SK-N-SH treated with all-trans-retinoic acid at 6 μM for 48 hours (cell line): Measurements from ENCODE around the gene HAPLN2.

Experiments used
- ATAC-seq: fragments of 200-7000 bp; cut with Tn5 transposase; 3 replicates; pipeline ENCODE4 v1.9.1; 2020; ENCODE audit warnings: mild to moderate bottlenecking, moderate library complexity
- ARNTL ChIP-seq: fragments of 450-650 bp; formaldehyde crosslinking; IDR thresholded peaks from 2 replicates; pipeline ENCODE4 v1.5.0; 2020; ENCODE audit warnings: low read depth, mild to moderate bottlenecking, moderate library complexity, borderline replicate concordance
- CREB5 ChIP-seq: fragments of 250-450 bp; sonication (Bioruptor Pico); IDR thresholded peaks from 2 replicates; pipeline ENCODE4 v1.5.1; 2020; ENCODE audit warnings: low read depth, mild to moderate bottlenecking, moderate library complexity
- CSDC2 ChIP-seq: fragments of 250-450 bp; sonication (Bioruptor Pico); IDR thresholded peaks from 2 replicates; pipeline ENCODE4 v1.5.0; 2020; ENCODE audit warnings: mild to moderate bottlenecking, moderate library complexity
- GLIS3 ChIP-seq: fragments of 250-450 bp; sonication (Bioruptor Pico); IDR thresholded peaks from 2 replicates; pipeline ENCODE4 v1.5.0; 2020; ENCODE audit warnings: mild to moderate bottlenecking, moderate library complexity
- ISL1 ChIP-seq: fragments of 250-450 bp; sonication (Bioruptor Pico); IDR thresholded peaks from 2 replicates; pipeline ENCODE4 v2.1.2; 2022; ENCODE audit warnings: mild to moderate bottlenecking, moderate library complexity
- OSR1 ChIP-seq: fragments of 250-450 bp; sonication (Bioruptor Pico); IDR thresholded peaks from 2 replicates; pipeline ENCODE4 v1.8.0; 2022; ENCODE audit warnings: moderate library complexity, mild to moderate bottlenecking, inconsistent platforms
- POU6F1 ChIP-seq: fragments of 250-450 bp; sonication (Bioruptor Pico); IDR thresholded peaks from 2 replicates; pipeline ENCODE4 v1.8.0; 2021; ENCODE audit warnings: low read depth, mild to moderate bottlenecking, moderate library complexity, borderline replicate concordance
- PPARA ChIP-seq: fragments of 250-450 bp; sonication (Bioruptor Pico); IDR thresholded peaks from 2 replicates; pipeline ENCODE4 v1.5.0; 2020; ENCODE audit warnings: mild to moderate bottlenecking, borderline replicate concordance
- RARB ChIP-seq: fragments of 250-450 bp; sonication (Bioruptor Pico); IDR thresholded peaks from 2 replicates; pipeline ENCODE4 v1.8.0; 2021; ENCODE audit warnings: mild to moderate bottlenecking, moderate library complexity
- SNAI2 ChIP-seq: fragments of 250-450 bp; sonication (Bioruptor Pico); IDR thresholded peaks from 2 replicates; pipeline ENCODE4 v1.5.0; 2020; ENCODE audit warnings: mild to moderate bottlenecking, moderate library complexity
- TCF4 ChIP-seq: fragments of 250-450 bp; sonication (Bioruptor Pico); IDR thresholded peaks from 2 replicates; pipeline ENCODE4 v1.8.0; 2021; ENCODE audit warnings: mild to moderate bottlenecking, moderate library complexity, borderline replicate concordance
- TOX ChIP-seq: fragments of 250-450 bp; sonication (Bioruptor Pico); IDR thresholded peaks from 2 replicates; pipeline ENCODE4 v1.8.0; 2021; ENCODE audit warnings: mild to moderate bottlenecking, moderate library complexity, borderline replicate concordance
- ZC3H10 ChIP-seq: fragments of 250-450 bp; sonication (Bioruptor Pico); IDR thresholded peaks from 2 replicates; pipeline ENCODE4 v1.5.1; 2021; ENCODE audit warnings: mild to moderate bottlenecking, moderate library complexity
- ZFP3 ChIP-seq: fragments of 250-450 bp; sonication (Bioruptor Pico); IDR thresholded peaks from 2 replicates; pipeline ENCODE4 v1.5.0; 2020; ENCODE audit warnings: mild to moderate bottlenecking, moderate library complexity
- ZFP30 ChIP-seq: fragments of 450-650 bp; formaldehyde crosslinking; IDR thresholded peaks from 2 replicates; pipeline ENCODE4 v1.5.0; 2022; ENCODE audit warnings: mild to moderate bottlenecking, moderate library complexity
- ZNF70 ChIP-seq: fragments of 450-650 bp; formaldehyde crosslinking; IDR thresholded peaks from 2 replicates; pipeline ENCODE4 v1.5.0; 2020; ENCODE audit warnings: mild to moderate bottlenecking, moderate library complexity
- ZNF8 ChIP-seq: fragments of 450-650 bp; formaldehyde crosslinking; IDR thresholded peaks from 2 replicates; pipeline ENCODE4 v1.5.0; 2020; ENCODE audit warnings: mild to moderate bottlenecking, moderate library complexity
- TF ChIP-seq, protein P1 (sequence below): fragments of 250-450 bp; sonication (Bioruptor Pico); IDR thresholded peaks from 2 replicates; pipeline ENCODE4 v1.5.0; 2020; ENCODE audit warnings: mild to moderate bottlenecking, moderate library complexity
- TF ChIP-seq, protein P2 (sequence below): fragments of 250-450 bp; sonication (Bioruptor Pico); IDR thresholded peaks from 2 replicates; pipeline ENCODE4 v1.8.0; 2020; ENCODE audit warnings: mild to moderate bottlenecking, moderate library complexity, borderline replicate concordance
- TF ChIP-seq, protein P3 (sequence below): fragments of 250-450 bp; sonication (Bioruptor Pico); IDR thresholded peaks from 2 replicates; pipeline ENCODE4 v1.5.1; 2021; ENCODE audit warnings: mild to moderate bottlenecking, moderate library complexity

Gene HAPLN2

GRCh38 chr1:156591181-156591431 lies 28.1 kb upstream of the HAPLN2 start:
- no peak for TF ChIP-seq TOX (CRISPR knock-in tag)
- TF ChIP-seq ARNTL (CRISPR knock-in tag), result no peak
- TF ChIP-seq ZC3H10, result no peak
- TF ChIP-seq OSR1, result no peak
- TF ChIP-seq, protein P1, sequence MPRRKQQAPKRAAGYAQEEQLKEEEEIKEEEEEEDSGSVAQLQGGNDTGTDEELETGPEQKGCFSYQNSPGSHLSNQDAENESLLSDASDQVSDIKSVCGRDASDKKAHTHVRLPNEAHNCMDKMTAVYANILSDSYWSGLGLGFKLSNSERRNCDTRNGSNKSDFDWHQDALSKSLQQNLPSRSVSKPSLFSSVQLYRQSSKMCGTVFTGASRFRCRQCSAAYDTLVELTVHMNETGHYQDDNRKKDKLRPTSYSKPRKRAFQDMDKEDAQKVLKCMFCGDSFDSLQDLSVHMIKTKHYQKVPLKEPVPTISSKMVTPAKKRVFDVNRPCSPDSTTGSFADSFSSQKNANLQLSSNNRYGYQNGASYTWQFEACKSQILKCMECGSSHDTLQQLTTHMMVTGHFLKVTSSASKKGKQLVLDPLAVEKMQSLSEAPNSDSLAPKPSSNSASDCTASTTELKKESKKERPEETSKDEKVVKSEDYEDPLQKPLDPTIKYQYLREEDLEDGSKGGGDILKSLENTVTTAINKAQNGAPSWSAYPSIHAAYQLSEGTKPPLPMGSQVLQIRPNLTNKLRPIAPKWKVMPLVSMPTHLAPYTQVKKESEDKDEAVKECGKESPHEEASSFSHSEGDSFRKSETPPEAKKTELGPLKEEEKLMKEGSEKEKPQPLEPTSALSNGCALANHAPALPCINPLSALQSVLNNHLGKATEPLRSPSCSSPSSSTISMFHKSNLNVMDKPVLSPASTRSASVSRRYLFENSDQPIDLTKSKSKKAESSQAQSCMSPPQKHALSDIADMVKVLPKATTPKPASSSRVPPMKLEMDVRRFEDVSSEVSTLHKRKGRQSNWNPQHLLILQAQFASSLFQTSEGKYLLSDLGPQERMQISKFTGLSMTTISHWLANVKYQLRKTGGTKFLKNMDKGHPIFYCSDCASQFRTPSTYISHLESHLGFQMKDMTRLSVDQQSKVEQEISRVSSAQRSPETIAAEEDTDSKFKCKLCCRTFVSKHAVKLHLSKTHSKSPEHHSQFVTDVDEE (CRISPR knock-in tag), result no peak
- TF ChIP-seq ZNF8, result no peak
- no peak for TF ChIP-seq ZFP3
- no peak for TF ChIP-seq RARB
- no peak for TF ChIP-seq GLIS3 (CRISPR knock-in tag)
- TF ChIP-seq ZFP30 (CRISPR knock-in tag), result no peak
- no peak for TF ChIP-seq CSDC2 (CRISPR knock-in tag)
- no peak for TF ChIP-seq CREB5 (CRISPR knock-in tag)
- TF ChIP-seq PPARA (CRISPR knock-in tag), result no peak
- TF ChIP-seq ZNF70, result no peak
- TF ChIP-seq SNAI2, result no peak
- no peak for TF ChIP-seq TCF4
- TF ChIP-seq, protein P2, sequence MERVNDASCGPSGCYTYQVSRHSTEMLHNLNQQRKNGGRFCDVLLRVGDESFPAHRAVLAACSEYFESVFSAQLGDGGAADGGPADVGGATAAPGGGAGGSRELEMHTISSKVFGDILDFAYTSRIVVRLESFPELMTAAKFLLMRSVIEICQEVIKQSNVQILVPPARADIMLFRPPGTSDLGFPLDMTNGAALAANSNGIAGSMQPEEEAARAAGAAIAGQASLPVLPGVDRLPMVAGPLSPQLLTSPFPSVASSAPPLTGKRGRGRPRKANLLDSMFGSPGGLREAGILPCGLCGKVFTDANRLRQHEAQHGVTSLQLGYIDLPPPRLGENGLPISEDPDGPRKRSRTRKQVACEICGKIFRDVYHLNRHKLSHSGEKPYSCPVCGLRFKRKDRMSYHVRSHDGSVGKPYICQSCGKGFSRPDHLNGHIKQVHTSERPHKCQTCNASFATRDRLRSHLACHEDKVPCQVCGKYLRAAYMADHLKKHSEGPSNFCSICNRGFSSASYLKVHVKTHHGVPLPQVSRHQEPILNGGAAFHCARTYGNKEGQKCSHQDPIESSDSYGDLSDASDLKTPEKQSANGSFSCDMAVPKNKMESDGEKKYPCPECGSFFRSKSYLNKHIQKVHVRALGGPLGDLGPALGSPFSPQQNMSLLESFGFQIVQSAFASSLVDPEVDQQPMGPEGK, result no peak
- no peak for TF ChIP-seq ISL1 (CRISPR knock-in tag)
- TF ChIP-seq, all 23 proteins: peak for 0
- peak; percentile 6 for ATAC-seq

DNA sequence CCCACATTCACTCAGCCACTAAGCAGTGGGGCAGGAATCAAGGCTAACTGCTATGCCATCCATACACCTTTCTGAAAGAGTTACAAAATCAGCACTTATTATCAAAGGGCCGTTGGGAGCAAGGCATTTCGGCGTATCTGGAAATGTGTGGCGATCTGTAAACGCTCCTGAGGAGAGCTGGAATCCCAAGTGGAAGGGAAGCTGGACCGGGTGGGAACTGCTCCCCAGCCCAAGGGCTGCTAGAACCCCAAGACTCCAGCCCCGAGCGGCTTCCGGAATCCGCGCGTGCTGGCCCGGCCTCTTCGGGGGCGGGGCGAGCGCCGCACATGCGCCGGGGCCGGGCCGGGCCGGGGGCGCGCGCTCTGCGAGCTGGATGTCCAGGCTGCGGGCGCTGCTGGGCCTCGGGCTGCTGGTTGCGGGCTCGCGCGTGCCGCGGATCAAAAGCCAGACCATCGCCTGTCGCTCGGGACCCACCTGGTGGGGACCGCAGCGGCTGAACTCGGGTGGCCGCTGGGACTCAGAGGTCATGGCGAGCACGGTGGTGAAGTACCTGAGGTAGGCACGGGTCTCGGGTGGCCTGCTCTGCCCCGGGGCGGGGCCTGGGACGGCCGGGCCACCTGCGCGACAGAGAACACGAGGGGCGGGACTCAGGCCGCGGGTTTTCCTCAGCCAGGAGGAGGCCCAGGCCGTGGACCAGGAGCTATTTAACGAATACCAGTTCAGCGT lies 27.6 kb upstream of the HAPLN2 start, which contains the start of gene NAXE:
NAXE (plus strand) TSS at position 345 of the 726 bp plus-strand sequence; CDS start at position 374, 29 bp downstream.
- TF ChIP-seq TCF4, result no peak
- 0 out of 2 replicates have a peak, but pooled peaks have one; percentile 48 for TF ChIP-seq POU6F1 (CRISPR knock-in tag)
- ATAC-seq, result peak; percentile 92

DNA sequence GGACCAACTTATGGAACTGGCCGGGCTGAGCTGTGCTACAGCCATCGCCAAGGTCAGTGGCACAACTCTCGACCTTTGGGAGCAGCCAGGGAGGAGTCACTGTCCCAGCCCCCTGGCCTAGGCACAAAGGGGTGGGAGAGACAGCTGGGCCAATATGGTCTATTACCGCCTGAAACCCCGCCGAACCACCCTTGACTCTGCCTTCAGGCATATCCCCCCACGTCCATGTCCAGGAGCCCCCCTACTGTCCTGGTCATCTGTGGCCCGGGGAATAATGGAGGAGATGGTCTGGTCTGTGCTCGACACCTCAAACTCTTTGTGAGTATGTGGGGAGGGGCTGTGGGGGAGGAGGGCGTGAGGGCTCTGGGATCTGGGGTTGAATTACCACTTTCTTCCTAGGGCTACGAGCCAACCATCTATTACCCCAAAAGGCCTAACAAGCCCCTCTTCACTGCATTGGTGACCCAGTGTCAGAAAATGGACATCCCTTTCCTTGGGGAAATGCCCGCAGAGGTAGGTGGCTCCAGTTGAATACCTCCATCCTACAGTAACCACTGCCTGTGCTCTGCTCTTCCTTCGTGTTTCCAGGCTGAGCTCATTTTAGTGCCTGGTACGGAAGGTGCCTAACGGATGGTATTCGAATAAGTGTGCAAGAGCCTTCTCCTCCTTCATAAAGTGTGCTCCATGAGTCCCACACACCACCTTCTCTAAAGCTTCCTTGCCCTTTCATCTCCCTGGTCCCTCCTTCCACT lies 26.9 kb upstream of the HAPLN2 start:
- peak; percentile 13 for ATAC-seq
- TF ChIP-seq, protein P3, sequence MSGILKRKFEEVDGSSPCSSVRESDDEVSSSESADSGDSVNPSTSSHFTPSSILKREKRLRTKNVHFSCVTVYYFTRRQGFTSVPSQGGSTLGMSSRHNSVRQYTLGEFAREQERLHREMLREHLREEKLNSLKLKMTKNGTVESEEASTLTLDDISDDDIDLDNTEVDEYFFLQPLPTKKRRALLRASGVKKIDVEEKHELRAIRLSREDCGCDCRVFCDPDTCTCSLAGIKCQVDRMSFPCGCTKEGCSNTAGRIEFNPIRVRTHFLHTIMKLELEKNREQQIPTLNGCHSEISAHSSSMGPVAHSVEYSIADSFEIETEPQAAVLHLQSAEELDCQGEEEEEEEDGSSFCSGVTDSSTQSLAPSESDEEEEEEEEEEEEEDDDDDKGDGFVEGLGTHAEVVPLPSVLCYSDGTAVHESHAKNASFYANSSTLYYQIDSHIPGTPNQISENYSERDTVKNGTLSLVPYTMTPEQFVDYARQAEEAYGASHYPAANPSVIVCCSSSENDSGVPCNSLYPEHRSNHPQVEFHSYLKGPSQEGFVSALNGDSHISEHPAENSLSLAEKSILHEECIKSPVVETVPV (CRISPR knock-in tag), result 0 out of 2 replicates have a peak, but pooled peaks have one; percentile 14
- TF ChIP-seq PPARA (CRISPR knock-in tag), result no peak
